ENCODE results near the gene ANAPC15.

GRCh38 chr11:72139500-72139899 lies 27.0 kb upstream of the ANAPC15 start:
- TF ChIP-seq CTCF (IDR thresholded peaks at IDR 0.05) (no peak), ZFX (IDR thresholded peaks at IDR 0.05; ENCODE audit: borderline replicate concordance) (no peak)

Data from 22Rv1 (cell line).